NCI-H2196 (cell line): ENCODE data around the gene MYO1C.

Source experiments
- DNase-seq: peaks from one replicate; lab custom pipeline; 2025; ENCODE audit not compliant: unreplicated experiment; lab: John Stamatoyannopoulos, UW

Gene MYO1C

GRCh38 chr17:1486802-1487695 is 5.4 kb downstream of the MYO1C start:
- DNase-seq = no peak

GRCh38 chr17:1485423-1486376 is 6.8 kb downstream of the MYO1C start:
- peak; percentile 12 for DNase-seq

- DNase-seq = peak; percentile 39
These were observed 7.6 kb downstream of the MYO1C start for GRCh38 chr17:1484676-1485422.

GRCh38 chr17:1484060-1484535 is 8.4 kb downstream of the MYO1C start:
- no peak for DNase-seq

GRCh38 chr17:1482680-1483079 is 9.8 kb downstream of the MYO1C start:
- DNase-seq = no peak

- no peak for DNase-seq
These were observed 10.8 kb downstream of the MYO1C start for GRCh38 chr17:1481736-1482135.

GRCh38 chr17:1480747-1481465 is 11.6 kb downstream of the MYO1C start:
- DNase-seq = no peak

- DNase-seq = no peak
These were observed 14.1 kb downstream of the MYO1C start for GRCh38 chr17:1478418-1478817.

GRCh38 chr17:1475321-1475854 is 17.1 kb downstream of the MYO1C start:
- DNase-seq = no peak

- no peak for DNase-seq
These were observed 17.9 kb downstream of the MYO1C start for GRCh38 chr17:1474402-1475189.

- DNase-seq = no peak
These were observed 18.6 kb downstream of the MYO1C start for GRCh38 chr17:1473841-1474240.

GRCh38 chr17:1473170-1473569 is 19.3 kb downstream of the MYO1C start:
- DNase-seq = no peak

GRCh38 chr17:1471911-1472821 is 20.3 kb downstream of the MYO1C start:
- no peak for DNase-seq

GRCh38 chr17:1471490-1471889 is 21.0 kb downstream of the MYO1C start:
- no peak for DNase-seq

- no peak for DNase-seq
These were observed 21.6 kb downstream of the MYO1C start for GRCh38 chr17:1470755-1471462.

GRCh38 chr17:1470071-1470754 is 22.3 kb downstream of the MYO1C start:
- DNase-seq = no peak
